Skeletal muscle tissue (tissue), 4 donors: ENCODE results near the gene MTERF1. TPM values are rescaled to one million over a fixed set of nuclear protein-coding genes. Genes with fewer than 3 reads are reported as not detected.

Experiments
- H3K27ac ChIP-seq: one replicate; pipeline ENCODE4 v1.7.0; 2013; ENCODE audit warnings: mild to moderate bottlenecking, low read depth, low read length, inconsistent platforms
- H3K27me3 ChIP-seq, 3 donors: one replicate each; pipeline ENCODE4 v1.7.0; 2013; ENCODE audit warnings: low read length in 3 of 3; ENCODE audit not compliant: control insufficient read depth in 3 of 3, insufficient read depth in 3 of 3
- H3K36me3 ChIP-seq, 3 donors: one replicate each; pipeline ENCODE4 v1.7.0; 2013; ENCODE audit warnings: low read length in 3 of 3; ENCODE audit not compliant: control insufficient read depth in 3 of 3, insufficient read depth in 3 of 3
- H3K4me1 ChIP-seq, 3 donors: one replicate each; pipeline ENCODE4 v1.7.0; 2013; ENCODE audit warnings: low read length in 3 of 3, mild to moderate bottlenecking in 3 of 3; ENCODE audit not compliant: control insufficient read depth in 3 of 3, insufficient read depth in 3 of 3
- H3K4me3 ChIP-seq, 3 donors: one replicate each; pipeline ENCODE4 v1.7.0; 2013; ENCODE audit warnings: low read length in 3 of 3
- H3K9ac ChIP-seq, 3 donors: one replicate each; pipeline ENCODE4 v1.7.0; 2013; ENCODE audit warnings: low read length in 3 of 3, mild to moderate bottlenecking in 3 of 3, moderate library complexity in 2 of 3, low read depth in 1 of 3
- H3K9me3 ChIP-seq, 3 donors: one replicate each; pipeline ENCODE4 v1.7.0; 2013; ENCODE audit warnings: low read length in 3 of 3; ENCODE audit not compliant: control insufficient read depth in 3 of 3
- total RNA-seq: library from RNA; depleted of rRNA; stranded (reverse); fragments of >200 nt; gene quantifications from one replicate; pipeline ENCODE4 v1.2.3, GENCODE V29; 2014
- donor health status: Osteomylitis.

MTERF1 gene
- total RNA-seq = 7.3 TPM

GRCh38 chr7:91880413-91881241, at the start of gene MTERF1:
Gene MTERF1 (minus strand): TSS chr7:91880702. CDS start chr7:91880083, 619 bp downstream.
- Histone ChIP-seq H3K9me3 (no peaks in the 10 kb centered on the region), H3K27ac (no peak within 1 kb of the TSS), H3K4me1 (peaks cover 6 to 18% (median 6%) of the 10 kb centered on the region in 3 donors), H3K4me3 (peak within 1 kb of the TSS; percentile 95 to 96 (median 96)), H3K27me3 (no peaks in the 10 kb centered on the region), H3K36me3 (peaks cover 0 to 6% (median 0%) of the 10 kb centered on the region in 3 donors), H3K9ac (peak within 1 kb of the TSS; percentile 62 to 80 (median 63))

GRCh38 chr7:91929463-91929862, 49.0 kb upstream of the MTERF1 start:
- Histone ChIP-seq H3K36me3 (no peaks in the 10 kb centered on the region), H3K9me3 (no peaks in the 10 kb centered on the region), H3K9ac (no peak overlapping the region), H3K27ac (no peak overlapping the region), H3K4me3 (no peak overlapping the region), H3K27me3 (no peaks in the 10 kb centered on the region), H3K4me1 (no peaks in the 10 kb centered on the region)

- Histone ChIP-seq H3K9me3 (no peaks in the 10 kb centered on the region), H3K27me3 (no peaks in the 10 kb centered on the region), H3K36me3 (no peaks in the 10 kb centered on the region), H3K4me3 (no peak overlapping the region), H3K27ac (no peak overlapping the region), H3K4me1 (no peaks in the 10 kb centered on the region), H3K9ac (no peak overlapping the region)
These were observed 47.4 kb upstream of the MTERF1 start for GRCh38 chr7:91927912-91928311.

GRCh38 chr7:91922857-91923256, 42.4 kb upstream of the MTERF1 start:
- Histone ChIP-seq H3K9me3 (no peaks in the 10 kb centered on the region), H3K4me3 (no peak overlapping the region), H3K36me3 (no peaks in the 10 kb centered on the region), H3K4me1 (no peaks in the 10 kb centered on the region), H3K9ac (no peak overlapping the region), H3K27me3 (no peaks in the 10 kb centered on the region), H3K27ac (no peak overlapping the region)

GRCh38 chr7:91918356-91918755, 37.9 kb upstream of the MTERF1 start:
- H3K4me3 ChIP-seq = no peak overlapping the region
- no peak overlapping the region for H3K9ac ChIP-seq
- H3K27ac ChIP-seq = no peak overlapping the region
- H3K36me3 ChIP-seq = no peaks in the 10 kb centered on the region
- no peaks in the 10 kb centered on the region for H3K9me3 ChIP-seq
- no peaks in the 10 kb centered on the region for H3K27me3 ChIP-seq
- H3K4me1 ChIP-seq = no peaks in the 10 kb centered on the region

- H3K9me3 ChIP-seq = no peaks in the 10 kb centered on the region
- no peaks in the 10 kb centered on the region for H3K4me1 ChIP-seq
- H3K27me3 ChIP-seq = no peaks in the 10 kb centered on the region
- no peak overlapping the region for H3K27ac ChIP-seq
- no peak overlapping the region for H3K9ac ChIP-seq
- no peak overlapping the region for H3K4me3 ChIP-seq
- no peaks in the 10 kb centered on the region for H3K36me3 ChIP-seq
These were observed 35.5 kb upstream of the MTERF1 start for GRCh38 chr7:91916051-91916440.

- H3K27ac ChIP-seq = no peak overlapping the region
- H3K9ac ChIP-seq = no peak overlapping the region
- no peaks in the 10 kb centered on the region for H3K9me3 ChIP-seq
- H3K27me3 ChIP-seq = no peaks in the 10 kb centered on the region
- H3K4me3 ChIP-seq = no peak overlapping the region
- H3K36me3 ChIP-seq = no peaks in the 10 kb centered on the region
- H3K4me1 ChIP-seq = no peaks in the 10 kb centered on the region
These were observed 35.0 kb upstream of the MTERF1 start for GRCh38 chr7:91915401-91916050.

GRCh38 chr7:91913612-91914011, 33.1 kb upstream of the MTERF1 start:
- H3K4me1 ChIP-seq = no peaks in the 10 kb centered on the region
- no peaks in the 10 kb centered on the region for H3K36me3 ChIP-seq
- H3K4me3 ChIP-seq = no peak overlapping the region
- no peak overlapping the region for H3K9ac ChIP-seq
- H3K27ac ChIP-seq = no peak overlapping the region
- H3K27me3 ChIP-seq = no peaks in the 10 kb centered on the region
- no peaks in the 10 kb centered on the region for H3K9me3 ChIP-seq

GRCh38 chr7:91912494-91912893, 32.0 kb upstream of the MTERF1 start:
- H3K36me3 ChIP-seq = no peaks in the 10 kb centered on the region
- H3K27me3 ChIP-seq = no peaks in the 10 kb centered on the region
- H3K4me3 ChIP-seq = no peak overlapping the region
- no peaks in the 10 kb centered on the region for H3K9me3 ChIP-seq
- H3K27ac ChIP-seq = no peak overlapping the region
- H3K4me1 ChIP-seq = no peaks in the 10 kb centered on the region
- H3K9ac ChIP-seq = no peak overlapping the region

GRCh38 chr7:91911121-91911520, 30.6 kb upstream of the MTERF1 start:
- H3K9ac ChIP-seq = no peak overlapping the region
- no peak overlapping the region for H3K27ac ChIP-seq
- H3K27me3 ChIP-seq = no peaks in the 10 kb centered on the region
- no peaks in the 10 kb centered on the region for H3K9me3 ChIP-seq
- no peaks in the 10 kb centered on the region for H3K4me1 ChIP-seq
- H3K36me3 ChIP-seq = no peaks in the 10 kb centered on the region
- no peak overlapping the region for H3K4me3 ChIP-seq
